Rectal smooth muscle tissue (tissue), 1 donor: ENCODE measurements around the gene REEP2.
A peak's percentile ranks its signal among the peaks of the same experiment; 100 is the strongest.

Experiments
- H3K27ac ChIP-seq: one replicate; pipeline ENCODE4 v1.7.0; 2013; ENCODE audit warnings: low read depth, low read length, inconsistent platforms
- H3K27me3 ChIP-seq: one replicate; pipeline ENCODE4 v1.7.0; 2013; ENCODE audit warnings: low read length; ENCODE audit not compliant: control insufficient read depth, insufficient read depth
- H3K36me3 ChIP-seq: one replicate; pipeline ENCODE4 v1.7.0; 2013; ENCODE audit warnings: low read length; ENCODE audit not compliant: control insufficient read depth, insufficient read depth
- H3K4me1 ChIP-seq: one replicate; pipeline ENCODE4 v1.7.0; 2013; ENCODE audit warnings: low read length; ENCODE audit not compliant: control insufficient read depth, insufficient read depth
- H3K4me3 ChIP-seq: one replicate; pipeline ENCODE4 v1.7.0; 2013; ENCODE audit warnings: low read length
- H3K9ac ChIP-seq: one replicate; pipeline ENCODE4 v1.7.0; 2013; ENCODE audit warnings: low read length

REEP2 gene

DNA sequence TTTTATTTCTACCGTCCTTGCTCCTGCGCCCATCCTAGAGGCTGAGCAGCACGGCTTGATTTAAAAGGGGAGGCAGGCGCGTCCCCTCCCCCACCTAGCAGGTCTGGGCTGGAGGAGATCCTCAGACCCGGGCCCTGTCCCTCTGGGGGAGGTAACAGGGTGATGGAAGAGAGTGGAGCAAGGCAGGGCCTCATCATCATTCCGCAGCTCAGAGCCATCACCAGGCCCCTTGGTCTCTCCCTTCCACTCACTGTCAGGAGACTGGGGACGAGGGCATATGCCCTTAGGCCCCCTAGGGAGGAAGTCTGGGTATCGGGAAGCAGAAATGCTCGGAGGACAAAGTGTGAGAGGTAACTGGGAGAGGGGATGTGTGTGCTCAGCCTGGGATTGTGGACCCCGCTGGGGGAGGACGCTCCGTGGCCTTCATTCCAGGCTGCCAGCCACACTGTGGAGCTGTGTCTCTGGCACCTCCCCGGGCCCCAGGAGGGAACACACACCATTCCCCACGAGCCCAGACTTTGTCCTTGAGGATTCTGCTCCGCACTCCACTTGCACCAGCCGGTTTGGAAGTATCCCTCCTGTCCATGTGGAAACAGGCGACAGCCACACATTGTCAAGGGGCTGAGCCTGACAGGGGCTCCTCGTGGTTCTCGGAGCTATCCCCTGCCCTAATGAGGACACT is 761 bp downstream of the REEP2 start:
- Histone ChIP-seq H3K36me3 (peaks cover 14% of the 10 kb centered on the region), H3K4me3 (peak overlapping the region; percentile 64), H3K9ac (peak overlapping the region; percentile 39), H3K4me1 (peaks cover 10% of the 10 kb centered on the region), H3K27ac (peak overlapping the region; percentile 66), H3K27me3 (no peaks in the 10 kb centered on the region)

DNA sequence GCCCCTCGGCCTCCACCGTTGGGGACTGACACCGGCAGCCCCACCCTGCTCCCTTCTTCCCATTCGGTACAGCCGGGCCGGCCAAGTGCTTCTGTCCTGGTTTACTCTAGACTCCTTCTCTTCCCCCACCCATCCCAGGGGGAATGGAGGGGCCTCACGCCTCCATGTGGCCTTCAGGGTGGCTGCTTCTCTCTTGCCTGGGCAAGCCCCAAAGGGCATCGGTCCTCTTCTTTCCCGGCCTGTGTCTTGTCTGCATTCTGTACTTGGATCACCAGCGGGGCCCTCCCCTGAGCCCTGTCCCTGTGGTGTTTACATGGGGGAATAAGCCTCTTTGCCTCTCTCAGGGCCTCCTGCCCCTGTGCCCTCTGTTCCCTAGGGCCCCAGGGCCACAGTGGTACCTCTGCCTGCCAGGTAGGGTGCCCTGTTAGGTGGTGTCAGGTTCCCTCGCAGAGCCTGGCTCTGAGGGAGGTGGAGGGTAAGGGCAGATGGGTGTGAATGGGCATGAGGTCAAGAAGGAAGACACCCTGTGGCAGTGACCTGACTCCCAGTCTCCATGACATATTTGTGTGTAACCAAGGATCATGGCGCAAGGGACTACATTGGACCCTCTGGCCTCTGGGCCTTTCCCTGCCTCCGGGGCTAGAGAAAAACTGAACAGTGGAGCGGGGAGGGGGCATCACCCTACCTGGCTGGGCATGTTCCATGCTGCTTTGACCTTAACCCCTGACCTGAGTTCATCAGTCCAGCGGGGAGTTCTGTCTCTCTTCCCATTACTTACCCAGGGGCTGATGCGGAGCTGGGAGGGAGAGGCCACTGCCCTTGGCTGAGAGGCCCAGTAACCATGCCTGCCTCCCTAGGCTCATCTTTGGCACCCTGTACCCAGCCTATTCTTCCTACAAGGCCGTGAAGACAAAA is 1.6 kb downstream of the REEP2 start:
- no peak overlapping the region for H3K9ac ChIP-seq
- peaks cover 10% of the 10 kb centered on the region for H3K4me1 ChIP-seq
- H3K27me3 ChIP-seq: no peaks in the 10 kb centered on the region
- H3K36me3 ChIP-seq: peaks cover 8% of the 10 kb centered on the region
- peak overlapping the region; percentile 66 for H3K27ac ChIP-seq
- H3K4me3 ChIP-seq: peak overlapping the region; percentile 64

DNA sequence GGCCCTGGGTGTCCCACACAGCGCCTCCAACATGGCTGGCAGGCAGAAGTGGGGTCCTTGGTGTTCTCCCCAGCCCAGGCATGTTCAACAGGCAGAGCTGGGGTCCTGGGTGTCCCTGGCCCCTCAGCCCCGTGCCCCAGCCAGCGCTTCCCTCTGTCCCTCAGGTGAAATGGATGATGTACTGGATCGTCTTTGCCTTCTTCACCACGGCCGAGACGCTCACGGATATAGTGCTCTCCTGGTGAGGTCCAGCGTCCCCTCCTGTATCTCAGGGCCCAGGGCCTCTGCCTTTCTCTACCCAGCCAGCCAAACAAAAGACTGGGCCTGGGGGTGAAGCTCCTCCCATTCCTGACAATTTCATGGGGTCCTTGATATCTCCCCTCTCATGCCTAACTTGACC is 2.4 kb downstream of the REEP2 start:
- Histone ChIP-seq H3K27me3 (no peaks in the 10 kb centered on the region), H3K4me3 (no peak overlapping the region), H3K27ac (no peak overlapping the region), H3K4me1 (peaks cover 10% of the 10 kb centered on the region), H3K9ac (no peak overlapping the region), H3K36me3 (peaks cover 2% of the 10 kb centered on the region)

DNA sequence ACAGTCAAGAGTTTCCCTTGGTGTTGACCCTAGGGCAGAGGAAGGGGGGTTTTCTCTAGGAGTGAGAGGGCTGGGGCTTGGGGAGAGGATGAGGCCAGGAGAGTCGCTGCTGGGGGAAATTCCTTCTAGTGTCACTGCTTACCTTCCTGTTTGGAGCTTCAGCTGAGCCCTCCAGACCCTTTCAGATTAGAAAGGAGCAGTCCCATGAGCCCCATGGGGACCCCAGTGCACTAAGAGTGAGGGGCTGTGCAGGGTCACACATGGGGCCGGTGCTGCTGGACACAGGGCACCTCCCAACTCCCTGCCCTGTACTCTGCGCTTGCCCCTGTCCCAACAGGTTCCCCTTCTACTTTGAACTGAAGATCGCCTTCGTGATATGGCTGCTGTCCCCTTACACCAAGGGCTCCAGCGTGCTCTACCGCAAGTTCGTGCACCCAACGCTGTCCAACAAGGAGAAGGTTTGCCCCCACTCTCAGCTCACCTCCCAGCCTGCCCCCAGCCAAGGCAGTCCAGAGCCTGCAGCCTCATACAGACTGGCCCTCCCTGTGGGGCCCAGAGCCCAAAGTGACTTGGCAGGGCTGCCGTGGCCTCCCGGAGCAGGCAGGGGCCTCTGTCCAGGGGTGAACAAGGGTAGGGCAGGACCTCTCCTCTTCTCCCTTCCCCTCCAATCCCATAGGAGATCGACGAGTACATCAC is 5.4 kb downstream of the REEP2 start:
- H3K27me3 ChIP-seq: no peaks in the 10 kb centered on the region
- no peak overlapping the region for H3K27ac ChIP-seq
- no peak overlapping the region for H3K9ac ChIP-seq
- peaks cover 2% of the 10 kb centered on the region for H3K36me3 ChIP-seq
- peaks cover 10% of the 10 kb centered on the region for H3K4me1 ChIP-seq
- no peak overlapping the region for H3K4me3 ChIP-seq

DNA sequence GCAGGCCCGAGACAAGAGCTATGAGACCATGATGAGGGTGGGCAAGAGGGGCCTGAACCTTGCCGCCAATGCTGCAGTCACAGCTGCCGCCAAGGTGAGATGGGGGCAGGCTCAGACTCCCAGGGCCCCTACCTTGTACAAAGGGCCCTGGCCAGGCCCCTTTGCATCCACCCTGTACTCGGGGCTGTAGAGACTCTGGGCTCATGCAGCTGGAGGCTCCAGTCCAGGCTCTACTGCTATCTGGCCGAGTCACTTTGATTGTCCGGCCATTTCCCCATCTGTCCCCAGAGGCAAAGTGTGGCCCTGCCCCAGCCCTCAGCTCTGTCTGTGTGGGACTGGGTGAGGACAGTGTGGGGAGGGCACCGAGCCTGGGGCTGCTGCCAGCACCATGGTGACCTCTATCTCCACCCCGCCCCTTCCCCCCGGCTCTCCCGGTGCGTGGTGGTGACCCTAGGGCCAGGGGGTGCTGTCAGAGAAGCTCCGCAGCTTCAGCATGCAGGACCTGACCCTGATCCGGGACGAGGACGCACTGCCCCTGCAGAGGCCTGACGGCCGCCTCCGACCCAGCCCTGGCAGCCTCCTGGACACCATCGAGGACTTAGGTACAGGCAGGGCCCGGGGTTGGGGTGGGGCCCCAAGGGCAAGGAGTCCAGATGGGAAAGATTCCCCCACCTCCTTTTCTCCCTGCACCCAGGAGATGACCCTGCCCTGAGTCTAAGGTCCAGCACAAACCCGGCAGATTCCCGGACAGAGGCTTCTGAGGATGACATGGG is 6.1 kb downstream of the REEP2 start:
- H3K4me3 ChIP-seq: no peak overlapping the region
- no peak overlapping the region for H3K27ac ChIP-seq
- H3K9ac ChIP-seq: no peak overlapping the region
- H3K36me3 ChIP-seq: peaks cover 2% of the 10 kb centered on the region
- H3K4me1 ChIP-seq: peaks cover 3% of the 10 kb centered on the region
- no peaks in the 10 kb centered on the region for H3K27me3 ChIP-seq

DNA sequence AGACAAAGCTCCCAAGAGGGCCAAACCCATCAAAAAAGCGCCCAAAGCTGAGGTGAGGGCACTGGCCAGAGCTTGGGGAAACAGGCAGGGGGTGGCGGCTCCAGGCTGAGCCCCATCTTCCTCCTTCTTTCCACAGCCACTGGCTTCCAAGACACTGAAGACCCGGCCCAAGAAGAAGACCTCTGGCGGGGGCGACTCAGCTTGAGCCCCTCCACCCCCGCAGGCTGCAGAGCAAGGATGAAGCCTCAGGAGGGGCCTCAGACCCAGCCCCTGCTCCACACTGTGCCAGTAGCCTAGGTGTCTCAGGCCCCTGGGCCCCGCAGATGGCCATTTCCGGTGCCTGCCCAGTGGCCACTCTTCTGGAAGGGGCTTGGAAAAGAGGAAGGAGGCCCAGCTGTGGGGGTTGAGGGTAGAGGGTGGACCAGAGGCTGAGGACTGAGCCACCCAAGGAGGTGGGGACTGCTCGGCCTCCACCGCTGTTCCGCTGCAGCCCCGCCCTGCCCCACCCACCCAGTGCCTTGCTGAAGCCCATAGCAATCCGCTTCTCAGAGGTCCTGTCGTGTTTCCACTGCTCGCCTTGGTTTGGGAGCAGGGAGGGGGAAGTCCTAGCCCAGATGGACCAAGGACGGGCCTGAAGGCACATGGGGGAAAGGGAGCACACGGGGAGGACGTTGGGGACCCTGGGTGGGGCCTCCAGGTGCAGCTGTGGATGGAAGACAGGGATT is 6.9 kb downstream of the REEP2 start:
- Histone ChIP-seq H3K27ac (no peak overlapping the region), H3K9ac (no peak overlapping the region), H3K4me3 (no peak overlapping the region), H3K4me1 (peaks cover 3% of the 10 kb centered on the region), H3K27me3 (no peaks in the 10 kb centered on the region), H3K36me3 (peaks cover 2% of the 10 kb centered on the region)

DNA sequence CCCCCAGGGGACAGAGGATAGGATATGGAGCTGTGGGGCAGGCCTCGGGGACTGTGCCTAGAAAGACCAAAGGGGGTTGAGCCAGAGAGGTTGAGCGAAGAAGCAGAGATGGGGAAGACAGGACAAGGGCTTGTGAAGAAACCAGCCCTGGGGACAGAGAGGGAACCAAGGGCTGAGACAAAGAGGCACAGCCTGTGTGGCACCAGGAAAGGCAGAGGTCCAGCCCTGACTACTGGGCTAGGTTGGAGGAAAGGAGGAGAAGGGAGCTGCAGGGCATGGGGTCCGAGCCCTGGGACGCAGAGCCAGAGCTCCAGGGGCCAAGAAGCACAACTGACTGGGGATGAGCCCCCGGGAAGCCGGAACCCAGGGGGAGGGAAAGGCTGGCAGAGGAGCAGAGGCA is 9.2 kb downstream of the REEP2 start:
- H3K27me3 ChIP-seq: no peaks in the 10 kb centered on the region
- H3K4me3 ChIP-seq: no peak overlapping the region
- H3K9ac ChIP-seq: no peak overlapping the region
- no peak overlapping the region for H3K27ac ChIP-seq
- H3K4me1 ChIP-seq: peaks cover 3% of the 10 kb centered on the region
- H3K36me3 ChIP-seq: peaks cover 2% of the 10 kb centered on the region

DNA sequence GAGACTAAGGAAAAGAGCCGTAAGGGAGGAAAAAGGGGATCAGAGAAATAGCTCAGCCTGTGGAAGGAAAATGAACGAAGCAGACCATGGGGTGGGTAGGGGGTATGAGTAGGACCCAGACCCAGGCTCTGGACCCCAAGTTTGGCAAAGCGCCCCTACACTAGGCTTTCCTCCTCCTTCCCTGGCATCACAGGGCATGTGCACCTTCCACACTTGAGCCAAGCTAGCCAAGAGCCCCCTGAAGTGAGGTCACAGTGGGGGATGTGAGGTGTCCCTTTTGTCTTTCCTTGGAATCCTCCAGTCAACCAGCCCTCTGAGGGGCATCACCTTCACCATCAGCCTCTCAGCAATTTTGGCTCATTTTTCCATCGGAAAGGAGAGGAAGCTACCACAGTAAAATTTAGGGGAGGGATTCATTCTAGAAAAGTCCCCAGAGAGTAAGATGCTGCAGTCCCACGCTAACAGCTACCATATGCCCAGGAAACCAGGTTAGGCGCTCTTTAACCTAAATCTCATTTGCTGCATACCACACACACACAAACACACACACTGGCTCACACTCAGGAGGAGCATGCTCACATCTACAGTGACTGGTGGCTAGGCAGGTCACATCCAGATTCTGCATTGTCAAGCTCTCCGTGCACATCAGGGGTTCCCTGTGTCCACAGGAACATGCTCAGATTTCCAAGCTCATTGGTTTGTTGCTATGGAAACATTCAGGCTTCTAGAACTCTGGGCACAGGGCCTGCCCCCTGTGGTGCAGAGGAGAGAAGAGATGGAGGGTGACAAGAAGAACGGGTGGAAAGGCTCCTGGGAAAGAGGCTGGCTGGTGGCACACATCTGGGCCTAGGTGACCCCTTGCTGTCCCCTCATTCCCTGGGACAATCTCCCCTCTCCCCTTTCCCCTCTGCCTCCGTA is 9.9 kb downstream of the REEP2 start:
- Histone ChIP-seq H3K4me3 (no peak overlapping the region), H3K27me3 (no peaks in the 10 kb centered on the region), H3K9ac (no peak overlapping the region), H3K4me1 (peaks cover 3% of the 10 kb centered on the region), H3K36me3 (peaks cover under 1% of the 10 kb centered on the region), H3K27ac (no peak overlapping the region)

DNA sequence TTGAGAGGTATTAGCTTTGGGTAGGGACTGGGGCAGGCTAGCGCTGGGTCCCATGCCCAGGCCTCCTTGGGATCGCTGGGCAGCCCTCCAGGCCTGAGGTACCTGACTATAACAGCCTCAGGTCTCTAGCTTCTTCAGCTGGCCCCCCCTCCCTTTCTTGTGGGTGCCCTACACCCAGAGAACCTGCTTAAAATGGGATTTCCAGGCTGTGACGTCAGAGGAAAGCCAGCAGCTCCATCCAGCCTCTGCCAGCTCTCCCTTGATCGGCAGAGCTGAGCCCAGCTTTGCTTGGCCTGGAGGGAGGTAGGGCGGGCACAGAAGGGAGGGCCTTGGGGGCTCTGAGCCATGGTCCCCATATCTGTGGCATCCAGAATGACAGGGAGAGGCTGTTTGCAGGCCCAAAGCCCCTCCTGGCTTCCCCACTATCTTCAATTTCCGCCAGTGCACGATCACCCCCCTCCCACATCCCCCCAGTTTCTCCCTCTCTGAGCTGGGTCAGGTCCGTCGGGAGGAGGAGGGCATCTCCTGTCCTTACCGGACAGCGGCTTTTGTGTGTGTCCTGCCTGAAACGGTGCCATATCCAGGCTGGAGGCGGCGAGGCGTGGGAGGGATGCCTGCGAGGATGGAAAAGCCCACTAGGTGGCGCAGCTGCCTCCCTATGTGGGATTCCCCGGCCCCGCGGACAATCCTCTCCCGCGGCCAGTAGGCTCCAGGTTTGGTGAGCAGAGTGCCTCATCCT is 10.8 kb downstream of the REEP2 start:
- no peak overlapping the region for H3K9ac ChIP-seq
- H3K27ac ChIP-seq: no peak overlapping the region
- no peaks in the 10 kb centered on the region for H3K27me3 ChIP-seq
- H3K4me1 ChIP-seq: peaks cover 3% of the 10 kb centered on the region
- no peaks in the 10 kb centered on the region for H3K36me3 ChIP-seq
- peak overlapping the region; percentile 33 for H3K4me3 ChIP-seq

DNA sequence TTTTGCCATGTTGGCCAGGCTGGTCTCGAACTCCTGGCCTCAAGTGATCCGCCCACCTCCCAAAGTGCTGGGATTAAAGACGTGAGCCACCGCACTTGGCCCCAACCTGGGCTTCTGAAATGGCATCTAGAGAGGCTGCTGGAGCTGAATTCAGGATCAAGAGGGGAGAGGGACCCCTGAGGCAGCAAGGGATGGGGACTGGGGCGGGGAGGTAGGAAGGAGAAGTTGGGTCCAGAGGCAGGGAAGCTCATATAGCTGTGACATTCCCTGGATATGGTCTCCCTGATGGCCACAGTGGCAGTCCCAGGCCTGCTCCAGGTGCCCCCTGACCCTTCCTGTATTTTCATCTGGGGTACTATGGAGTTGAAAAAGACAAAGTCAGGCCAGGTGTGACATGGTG is 12.1 kb downstream of the REEP2 start:
- Histone ChIP-seq H3K27ac (no peak overlapping the region), H3K4me3 (no peak overlapping the region), H3K27me3 (no peaks in the 10 kb centered on the region), H3K36me3 (no peaks in the 10 kb centered on the region), H3K4me1 (peaks cover 3% of the 10 kb centered on the region), H3K9ac (no peak overlapping the region)
